ENCODE results near the gene SYNPO. TPM values are rescaled to one million over a fixed set of nuclear protein-coding genes. Genes with fewer than 3 reads are reported as not detected.

Gene SYNPO
- polyA plus RNA-seq, 1 experiment = 10.1 TPM

DNA sequence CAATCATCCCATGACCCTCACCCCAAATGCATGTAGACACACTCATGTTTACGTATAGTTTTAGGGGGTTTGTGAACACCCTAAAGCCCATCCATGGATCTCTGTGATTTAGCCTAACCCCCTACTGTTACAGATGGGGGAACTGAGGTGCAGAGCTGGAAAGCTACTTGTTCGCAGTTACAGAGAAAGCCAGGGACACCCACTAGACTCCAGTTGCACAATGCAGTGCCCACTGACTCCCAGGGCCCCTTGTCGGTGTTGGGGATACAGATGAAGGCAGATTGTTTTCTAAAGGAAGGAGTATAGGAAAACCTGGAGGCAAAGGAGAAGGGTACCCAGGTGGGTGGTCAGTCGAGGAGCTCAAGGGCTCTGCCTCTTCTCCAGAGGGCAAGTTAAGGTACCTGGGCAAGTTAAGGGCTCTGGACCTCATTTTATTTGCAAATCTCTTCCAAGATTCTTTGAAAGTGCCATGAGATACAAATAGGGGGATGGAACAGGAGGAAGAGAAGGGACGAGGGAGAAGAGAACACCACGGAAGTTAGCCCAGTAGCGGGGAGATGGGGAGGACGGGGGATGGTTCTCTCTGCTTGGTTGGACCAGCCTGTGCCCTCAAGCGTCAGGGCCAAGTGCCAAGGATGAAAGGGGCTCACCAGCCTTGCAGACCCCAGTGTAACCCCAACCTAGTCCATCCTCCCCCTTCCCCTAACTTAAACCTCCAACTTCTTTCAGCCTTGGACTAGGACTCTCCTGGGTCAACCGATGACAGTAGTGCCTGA is 21.5 kb downstream of the SYNPO start:
- H3K27ac ChIP-seq (ENCODE audit: low read depth, low read length) = no peak overlapping the region
- H3K9me3 ChIP-seq (ENCODE audit: control insufficient read depth, insufficient read depth, low read length) = no peaks in the 10 kb centered on the region
- TF ChIP-seq, protein P1, sequence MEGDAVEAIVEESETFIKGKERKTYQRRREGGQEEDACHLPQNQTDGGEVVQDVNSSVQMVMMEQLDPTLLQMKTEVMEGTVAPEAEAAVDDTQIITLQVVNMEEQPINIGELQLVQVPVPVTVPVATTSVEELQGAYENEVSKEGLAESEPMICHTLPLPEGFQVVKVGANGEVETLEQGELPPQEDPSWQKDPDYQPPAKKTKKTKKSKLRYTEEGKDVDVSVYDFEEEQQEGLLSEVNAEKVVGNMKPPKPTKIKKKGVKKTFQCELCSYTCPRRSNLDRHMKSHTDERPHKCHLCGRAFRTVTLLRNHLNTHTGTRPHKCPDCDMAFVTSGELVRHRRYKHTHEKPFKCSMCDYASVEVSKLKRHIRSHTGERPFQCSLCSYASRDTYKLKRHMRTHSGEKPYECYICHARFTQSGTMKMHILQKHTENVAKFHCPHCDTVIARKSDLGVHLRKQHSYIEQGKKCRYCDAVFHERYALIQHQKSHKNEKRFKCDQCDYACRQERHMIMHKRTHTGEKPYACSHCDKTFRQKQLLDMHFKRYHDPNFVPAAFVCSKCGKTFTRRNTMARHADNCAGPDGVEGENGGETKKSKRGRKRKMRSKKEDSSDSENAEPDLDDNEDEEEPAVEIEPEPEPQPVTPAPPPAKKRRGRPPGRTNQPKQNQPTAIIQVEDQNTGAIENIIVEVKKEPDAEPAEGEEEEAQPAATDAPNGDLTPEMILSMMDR (IDR thresholded peaks at IDR 0.05; ENCODE audit: low read depth, low read length) = no peak
- H3K27me3 ChIP-seq (ENCODE audit: control insufficient read depth, insufficient read depth, low read length) = peaks cover 12% of the 10 kb centered on the region
- ChIA-PET POLR2A (interaction anchor here (0.5 kb wide), 1 partner anchor 12 kb away, joined by 3 read pairs; no protein-coding TSS in a partner anchor), CTCF (interaction anchor here (0.7 to 1.0 kb wide), 2 partner anchors 164 to 203 kb away, joined by 3 read pairs; no protein-coding TSS in a partner anchor)
- H3K4me3 ChIP-seq (ENCODE audit: low read depth, low read length) = no peak overlapping the region
- no peak for DNase-seq (ENCODE audit: low read depth, low spot score)

GRCh38 chr5:150662731-150663516 is 22.5 kb downstream of the SYNPO start:
- no peaks in the 10 kb centered on the region for H3K9me3 ChIP-seq (ENCODE audit: control insufficient read depth, insufficient read depth, low read length)
- no peak overlapping the region for H3K4me3 ChIP-seq (ENCODE audit: low read depth, low read length)
- TF ChIP-seq, protein P1 (IDR thresholded peaks at IDR 0.05; ENCODE audit: low read depth, low read length) = no peak
- no peak for DNase-seq (ENCODE audit: low read depth, low spot score)
- ChIA-PET CTCF (interaction anchor here (1.5 to 2.2 kb wide), 2 partner anchors 102 to 104 kb away, joined by 4 to 10 read pairs; no protein-coding TSS in a partner anchor), POLR2A (no interaction called here)
- peaks cover 18% of the 10 kb centered on the region for H3K27me3 ChIP-seq (ENCODE audit: control insufficient read depth, insufficient read depth, low read length)
- H3K27ac ChIP-seq (ENCODE audit: low read depth, low read length) = no peak overlapping the region

- CTCF ChIA-PET = interaction anchor here (1.5 to 2.2 kb wide), 2 partner anchors 103 to 105 kb away, joined by 4 to 10 read pairs; no protein-coding TSS in a partner anchor
- TF ChIP-seq, protein P1 (IDR thresholded peaks at IDR 0.05; ENCODE audit: low read depth, low read length) = no peak
- DNase-seq (ENCODE audit: low read depth, low spot score) = no peak
- H3K4me3 ChIP-seq (ENCODE audit: low read depth, low read length) = no peak overlapping the region
- no peak overlapping the region for H3K27ac ChIP-seq (ENCODE audit: low read depth, low read length)
- H3K9me3 ChIP-seq (ENCODE audit: control insufficient read depth, insufficient read depth, low read length) = no peaks in the 10 kb centered on the region
- peaks cover 22% of the 10 kb centered on the region for H3K27me3 ChIP-seq (ENCODE audit: control insufficient read depth, insufficient read depth, low read length)
- POLR2A ChIA-PET = interaction anchor here (0.9 to 1.2 kb wide), 2 partner anchors 10 to 26 kb away, joined by 3 read pairs; no protein-coding TSS in a partner anchor
Measured at GRCh38 chr5:150663936-150664335, 23.5 kb downstream of the SYNPO start.

- H3K9me3 ChIP-seq (ENCODE audit: control insufficient read depth, insufficient read depth, low read length) = no peaks in the 10 kb centered on the region
- no peak for DNase-seq (ENCODE audit: low read depth, low spot score)
- no peak overlapping the region for H3K27ac ChIP-seq (ENCODE audit: low read depth, low read length)
- peaks cover 22% of the 10 kb centered on the region for H3K27me3 ChIP-seq (ENCODE audit: control insufficient read depth, insufficient read depth, low read length)
- CTCF ChIA-PET = interaction anchor here (1.0 kb wide), 1 partner anchor 103 kb away, joined by 3 read pairs; no protein-coding TSS in a partner anchor
- POLR2A ChIA-PET = interaction anchor here (0.9 kb wide), 1 partner anchor 27 kb away, joined by 3 read pairs; no protein-coding TSS in a partner anchor
- TF ChIP-seq, protein P1 (IDR thresholded peaks at IDR 0.05; ENCODE audit: low read depth, low read length) = no peak
- H3K4me3 ChIP-seq (ENCODE audit: low read depth, low read length) = no peak overlapping the region
Measured at GRCh38 chr5:150665044-150665443, 24.6 kb downstream of the SYNPO start.
